H54 (cell line): ENCODE results near the gene IRAK2.

ENCODE experiments used
- DNase-seq: peaks from one replicate; pipeline ENCODE4 v3.0.0; 2011; ENCODE audit warnings: low spot score, mixed read lengths; ENCODE audit not compliant: insufficient read length
- FAIRE-seq: peaks from 3 replicates; lab custom pipeline; 2011; peaks lifted over from hg19 to GRCh38; lab: Jason Lieb, UNC
- POLR2A ChIP-seq: IDR thresholded peaks from 2 replicates; pipeline ENCODE4 v1.6.1; 2011; ENCODE audit warnings: low read depth, mild to moderate bottlenecking, low read length

IRAK2 gene

GRCh38 chr3:10273702-10274305, 109.1 kb downstream of the IRAK2 start:
- no peak for TF ChIP-seq POLR2A
- FAIRE-seq: no peak
- no peak for DNase-seq

GRCh38 chr3:10274601-10275000, 109.9 kb downstream of the IRAK2 start:
- TF ChIP-seq POLR2A: no peak
- no peak for FAIRE-seq
- no peak for DNase-seq

- DNase-seq: no peak
- no peak for FAIRE-seq
- no peak for TF ChIP-seq POLR2A
Observed at GRCh38 chr3:10277115-10277625, 112.5 kb downstream of the IRAK2 start.

GRCh38 chr3:10278501-10278900, 113.8 kb downstream of the IRAK2 start:
- DNase-seq (no peak), FAIRE-seq (no peak)
- no peak for TF ChIP-seq POLR2A

GRCh38 chr3:10279384-10280176, 114.9 kb downstream of the IRAK2 start:
- FAIRE-seq (no peak), DNase-seq (no peak)

GRCh38 chr3:10280177-10280529, 115.4 kb downstream of the IRAK2 start:
- TF ChIP-seq POLR2A: no peak
- DNase-seq: no peak
- FAIRE-seq: no peak

More at GRCh38 chr3:10279384-10280176, 114.9 kb downstream of the IRAK2 start:
- TF ChIP-seq POLR2A: no peak

- no peak for TF ChIP-seq POLR2A
- no peak for DNase-seq
- no peak for FAIRE-seq
Observed at GRCh38 chr3:10280571-10280970, 115.9 kb downstream of the IRAK2 start.

GRCh38 chr3:10281951-10282350, 117.2 kb downstream of the IRAK2 start:
- FAIRE-seq: no peak
- DNase-seq: no peak
- TF ChIP-seq POLR2A: no peak

GRCh38 chr3:10283638-10284037, 118.9 kb downstream of the IRAK2 start:
- no peak for FAIRE-seq
- TF ChIP-seq POLR2A: no peak
- no peak for DNase-seq

- no peak for TF ChIP-seq POLR2A
- no peak for DNase-seq
- FAIRE-seq: no peak
Observed at GRCh38 chr3:10284496-10284895, 119.8 kb downstream of the IRAK2 start.

- FAIRE-seq (no peak), DNase-seq (no peak)
- no peak for TF ChIP-seq POLR2A
Observed at GRCh38 chr3:10285272-10286132, 120.8 kb downstream of the IRAK2 start.

GRCh38 chr3:10286133-10286524, 121.4 kb downstream of the IRAK2 start:
- FAIRE-seq (no peak), DNase-seq (no peak)

GRCh38 chr3:10286596-10287295, 122.0 kb downstream of the IRAK2 start:
- FAIRE-seq (peak; percentile 87), DNase-seq (peak; percentile 82)
- TF ChIP-seq POLR2A: no peak

More at GRCh38 chr3:10286133-10286524, 121.4 kb downstream of the IRAK2 start:
- no peak for TF ChIP-seq POLR2A
